GM23338 (cell line): ENCODE measurements around the gene PLAAT2. TPM values are rescaled to one million over a fixed set of nuclear protein-coding genes. Genes with fewer than 3 reads are reported as not detected.

Experiments
- ATAC-seq: fragments of 200-7000 bp; cut with Tn5 transposase; 3 replicates; pipeline ENCODE4 v1.9.1; 2020
- DNase-seq: peaks from one replicate; pipeline ENCODE4 v3.0.0-alpha.2; 2015; ENCODE audit warnings: low spot score
- H2AFZ ChIP-seq: fragments of 200-600 bp; sonication (generic); 2 replicates; pipeline ENCODE4 v1.8.0; 2016; ENCODE audit warnings: antibody characterized with exemption, mild to moderate bottlenecking, moderate library complexity
- H3F3A ChIP-seq: fragments of 200-600 bp; sonication (generic); replicated peaks from 2 replicates; pipeline ENCODE4 v1.8.0; 2017; ENCODE audit warnings: antibody characterized with exemption, mixed run types, low read depth
- H3K27ac ChIP-seq: fragments of 200-600 bp; sonication (generic); 2 replicates; pipeline ENCODE4 v1.6.1; 2016; ENCODE audit warnings: low read depth
- H3K27me3 ChIP-seq: fragments of 200-600 bp; sonication (generic); 2 replicates; pipeline ENCODE4 v1.8.0; 2016; ENCODE audit warnings: mild to moderate bottlenecking, mixed run types, moderate library complexity; ENCODE audit not compliant: insufficient read depth
- H3K36me3 ChIP-seq: fragments of 200-600 bp; sonication (generic); 2 replicates; pipeline ENCODE4 v1.8.0; 2016; ENCODE audit warnings: mild to moderate bottlenecking; ENCODE audit not compliant: insufficient read depth
- H3K4me1 ChIP-seq: fragments of 200-600 bp; sonication (generic); 2 replicates; pipeline ENCODE4 v1.8.0; 2016; ENCODE audit warnings: mild to moderate bottlenecking, moderate library complexity; ENCODE audit not compliant: insufficient read depth
- H3K4me2 ChIP-seq: fragments of 200-600 bp; sonication (generic); 2 replicates; pipeline ENCODE4 v1.7.1; 2017; ENCODE audit warnings: mixed run types
- H3K4me3 ChIP-seq: fragments of 200-600 bp; sonication (generic); 2 replicates; pipeline ENCODE4 v1.6.1; 2016; ENCODE audit warnings: mixed run types
- H3K79me2 ChIP-seq: fragments of 200-600 bp; sonication (generic); replicated peaks from 2 replicates; pipeline ENCODE4 v1.8.0; 2017; ENCODE audit warnings: mild to moderate bottlenecking; ENCODE audit not compliant: insufficient read depth
- H3K9me2 ChIP-seq: fragments of 200-600 bp; sonication (generic); 2 replicates; pipeline ENCODE4 v1.8.0; 2017; ENCODE audit not compliant: insufficient read depth
- H4K20me1 ChIP-seq: fragments of 200-600 bp; sonication (generic); replicated peaks from 2 replicates; pipeline ENCODE4 v1.8.0; 2017; ENCODE audit warnings: mild to moderate bottlenecking; ENCODE audit not compliant: insufficient read depth
- H3K27ac Mint-ChIP-seq: 2 replicates; pipeline ENCODE4 v1.8.0; 2020; ENCODE audit warnings: inconsistent platforms, mild to moderate bottlenecking, moderate library complexity, mixed read lengths
- H3K27me3 Mint-ChIP-seq: 3 replicates; pipeline ENCODE4 v1.8.0; 2022; ENCODE audit warnings: low read depth, mild to moderate bottlenecking, moderate library complexity, mixed read lengths, inconsistent platforms; ENCODE audit not compliant: insufficient read depth, poor library complexity
- H3K36me3 Mint-ChIP-seq: 3 replicates; pipeline ENCODE4 v1.8.0; 2021; ENCODE audit warnings: low read depth, mild to moderate bottlenecking, inconsistent platforms, moderate library complexity, mixed read lengths
- H3K4me1 Mint-ChIP-seq: 3 replicates; pipeline ENCODE4 v1.8.0; 2020; ENCODE audit warnings: mild to moderate bottlenecking, inconsistent platforms, mixed read lengths
- H3K4me3 Mint-ChIP-seq: 3 replicates; pipeline ENCODE4 v1.8.0; 2021; ENCODE audit warnings: moderate library complexity, mild to moderate bottlenecking, inconsistent platforms, mixed read lengths
- H3K9me3 Mint-ChIP-seq: 3 replicates; pipeline ENCODE4 v1.8.0; 2020; ENCODE audit warnings: moderate library complexity, mild to moderate bottlenecking, inconsistent platforms, mixed read lengths
- ETS1 ChIP-seq: IDR thresholded peaks from 2 replicates; pipeline ENCODE4 v1.6.1; 2016; ENCODE audit warnings: antibody characterized with exemption
- EZH2 ChIP-seq: fragments of 200-600 bp; sonication (generic); IDR thresholded peaks from one replicate; pipeline ENCODE4 v1.8.0; 2017; ENCODE audit warnings: antibody characterized with exemption, mild to moderate bottlenecking, low read depth; ENCODE audit not compliant: unreplicated experiment
- POLR2AphosphoS5 ChIP-seq: IDR thresholded peaks from 2 replicates; pipeline ENCODE4 v1.6.1; 2016; ENCODE audit warnings: antibody characterized with exemption, low read depth
- ZNF462 ChIP-seq: fragments of 250-450 bp; sonication (Bioruptor Pico); IDR thresholded peaks from 2 replicates; pipeline ENCODE4 v1.5.0; 2020; ENCODE audit warnings: mild to moderate bottlenecking, moderate library complexity
- polyA plus RNA-seq: library from polyadenylated mRNA; unstranded; fragments of >200 nt; fragmentation: Nextera tagmentation; extraction: Ambion mirVana; gene quantifications from 2 replicates; pipeline ENCODE4 v1.2.1, GENCODE V29; 2016
- total RNA-seq: library from RNA; depleted of rRNA; stranded (reverse); fragments of >200 nt; shearing (Covaris generic); gene quantifications from 2 replicates; pipeline ENCODE4 v1.2.3, GENCODE V29; 2014

Gene PLAAT2
- total and polyA plus RNA-seq, 2 experiments from 2014 or later = 0.66 to 0.78 TPM

GRCh38 chr11:63574856-63575602 is 11.8 kb upstream of the PLAAT2 start (continued):
- no peak for TF ChIP-seq ZNF462 (CRISPR knock-in tag)
- TF ChIP-seq ETS1 = no peak

GRCh38 chr11:63573881-63574855 is 11.0 kb upstream of the PLAAT2 start:
- Mint-ChIP-seq H3K27ac (peak overlapping the region; percentile 43; the same call in 1 of the 2 replicates), H3K27me3 (peaks cover 3% of the 10 kb centered on the region), H3K9me3 (peaks cover 15% of the 10 kb centered on the region), H3K36me3 (peaks cover 43% of the 10 kb centered on the region), H3K4me3 (no peak overlapping the region), H3K4me1 (no peaks in the 10 kb centered on the region)
- no peaks in the 10 kb centered on the region for H3K9me2 ChIP-seq
- H3K4me3 ChIP-seq = no peak overlapping the region
- no peak for ATAC-seq
- H2AFZ ChIP-seq = no peak overlapping the region
- H3K27ac ChIP-seq = 0 out of 2 replicates have a peak overlapping the region, but pooled peaks have one; percentile 57
- TF ChIP-seq ETS1 (no peak), EZH2 (no peak), POLR2AphosphoS5 (no peak)
- H3K36me3 ChIP-seq = peaks cover 19% of the 10 kb centered on the region
- H3F3A ChIP-seq = peaks cover 5% of the 10 kb centered on the region; the same call in 1 of the 2 replicates
- no peak for DNase-seq
- peaks cover 11% of the 10 kb centered on the region for H3K79me2 ChIP-seq
- 0 out of 2 replicates have a peak, but pooled peaks cover 2% of the 10 kb centered on the region for H4K20me1 ChIP-seq
- H3K4me2 ChIP-seq = no peak overlapping the region
- no peaks in the 10 kb centered on the region for H3K4me1 ChIP-seq
- H3K27me3 ChIP-seq = no peaks in the 10 kb centered on the region
